GM19438 (cell line): ENCODE results near the gene SLC28A1.
"Not testable (repeated sequence)": the region's sequence is repeated elsewhere in the genome, so short reads cannot be mapped to it uniquely, and the experiment has no call there.

Source experiments
- ATAC-seq: cut with Tn5 transposase; IDR thresholded peaks from one replicate; pipeline ENCODE4 v1.9.1; 2021; ENCODE audit warnings: low read depth; ENCODE audit not compliant: unreplicated experiment

The SLC28A1 gene

GRCh38 chr15:84861781-84862180 lies 22.7 kb upstream of the SLC28A1 start:
- no peak for ATAC-seq

- ATAC-seq = no peak
These were observed 22.1 kb upstream of the SLC28A1 start for GRCh38 chr15:84862214-84862975.

- no peak for ATAC-seq
These were observed 20.7 kb upstream of the SLC28A1 start for GRCh38 chr15:84863565-84864443.

GRCh38 chr15:84864444-84864795 lies 20.0 kb upstream of the SLC28A1 start:
- no peak for ATAC-seq

GRCh38 chr15:84865074-84865569 lies 19.3 kb upstream of the SLC28A1 start:
- no peak for ATAC-seq

- ATAC-seq = no peak
These were observed 16.2 kb upstream of the SLC28A1 start for GRCh38 chr15:84868037-84868880.

- no peak for ATAC-seq
These were observed 15.0 kb upstream of the SLC28A1 start for GRCh38 chr15:84869510-84869909.

- no peak for ATAC-seq
These were observed 13.0 kb upstream of the SLC28A1 start for GRCh38 chr15:84871428-84871985.

- no peak for ATAC-seq
These were observed 12.2 kb upstream of the SLC28A1 start for GRCh38 chr15:84872009-84872910.

- no peak for ATAC-seq
These were observed 10.5 kb upstream of the SLC28A1 start for GRCh38 chr15:84873997-84874396.

- ATAC-seq = no peak
These were observed 9.3 kb upstream of the SLC28A1 start for GRCh38 chr15:84874981-84875699.

GRCh38 chr15:84876269-84876668 lies 8.2 kb upstream of the SLC28A1 start:
- ATAC-seq = no peak

GRCh38 chr15:84877701-84878100 lies 6.8 kb upstream of the SLC28A1 start:
- not testable (repeated sequence) for ATAC-seq

- ATAC-seq = no peak
These were observed 6.0 kb upstream of the SLC28A1 start for GRCh38 chr15:84878504-84878903.

GRCh38 chr15:84879088-84879780 lies 5.2 kb upstream of the SLC28A1 start:
- ATAC-seq = no peak

GRCh38 chr15:84880007-84880406 lies 4.5 kb upstream of the SLC28A1 start:
- no peak for ATAC-seq

GRCh38 chr15:84880822-84881519 lies 3.5 kb upstream of the SLC28A1 start:
- ATAC-seq = no peak

- ATAC-seq = no peak
These were observed 3.0 kb upstream of the SLC28A1 start for GRCh38 chr15:84881520-84881830.
